HG02763 (cell line): Measurements from ENCODE around the gene ZNF124.
"Not testable (repeated sequence)": the region's sequence is repeated elsewhere in the genome, so short reads cannot be mapped to it uniquely, and the experiment has no call there.

ENCODE experiments used
- ATAC-seq: cut with Tn5 transposase; IDR thresholded peaks from one replicate; pipeline ENCODE4 v1.9.1; 2021; ENCODE audit warnings: mild to moderate bottlenecking, moderate library complexity; ENCODE audit not compliant: unreplicated experiment

ZNF124 gene

GRCh38 chr1:247171875-247172563, at the start of gene ZNF124:
Gene ZNF124 (minus strand): TSS chr1:247172020. CDS start chr1:247171877, 143 bp downstream.
- peak; percentile 98 for ATAC-seq

- ATAC-seq: not testable (repeated sequence)
Observed at GRCh38 chr1:247220280-247220679, 48.5 kb upstream of the ZNF124 start.

DNA sequence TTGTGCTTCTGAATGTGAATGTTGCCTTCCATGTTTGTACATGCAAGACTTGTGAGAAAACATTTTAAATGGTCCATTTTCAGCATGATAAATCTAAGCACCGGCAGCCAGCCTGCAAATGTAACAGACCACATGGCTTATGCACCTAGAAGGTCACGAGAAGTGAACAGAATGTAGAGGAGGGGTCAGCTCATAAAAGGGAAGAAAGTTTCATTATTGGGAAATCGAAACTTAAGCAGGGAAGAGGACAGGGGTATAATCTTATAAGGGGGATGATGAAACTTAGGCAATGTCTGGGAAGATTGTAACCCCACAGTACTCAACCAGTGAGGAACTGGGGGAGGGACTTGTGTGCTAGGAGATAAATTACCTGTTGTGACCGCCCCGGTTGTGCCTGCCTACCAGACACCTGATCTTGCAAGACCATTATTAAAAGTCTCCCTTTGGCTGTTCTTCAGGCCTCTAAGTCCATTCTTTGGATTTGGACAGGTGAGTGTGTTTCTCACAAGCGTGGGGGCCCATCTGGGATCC, 46.4 kb upstream of the ZNF124 start:
- no peak for ATAC-seq

- no peak for ATAC-seq
Observed at GRCh38 chr1:247216261-247216660, 44.4 kb upstream of the ZNF124 start.

DNA sequence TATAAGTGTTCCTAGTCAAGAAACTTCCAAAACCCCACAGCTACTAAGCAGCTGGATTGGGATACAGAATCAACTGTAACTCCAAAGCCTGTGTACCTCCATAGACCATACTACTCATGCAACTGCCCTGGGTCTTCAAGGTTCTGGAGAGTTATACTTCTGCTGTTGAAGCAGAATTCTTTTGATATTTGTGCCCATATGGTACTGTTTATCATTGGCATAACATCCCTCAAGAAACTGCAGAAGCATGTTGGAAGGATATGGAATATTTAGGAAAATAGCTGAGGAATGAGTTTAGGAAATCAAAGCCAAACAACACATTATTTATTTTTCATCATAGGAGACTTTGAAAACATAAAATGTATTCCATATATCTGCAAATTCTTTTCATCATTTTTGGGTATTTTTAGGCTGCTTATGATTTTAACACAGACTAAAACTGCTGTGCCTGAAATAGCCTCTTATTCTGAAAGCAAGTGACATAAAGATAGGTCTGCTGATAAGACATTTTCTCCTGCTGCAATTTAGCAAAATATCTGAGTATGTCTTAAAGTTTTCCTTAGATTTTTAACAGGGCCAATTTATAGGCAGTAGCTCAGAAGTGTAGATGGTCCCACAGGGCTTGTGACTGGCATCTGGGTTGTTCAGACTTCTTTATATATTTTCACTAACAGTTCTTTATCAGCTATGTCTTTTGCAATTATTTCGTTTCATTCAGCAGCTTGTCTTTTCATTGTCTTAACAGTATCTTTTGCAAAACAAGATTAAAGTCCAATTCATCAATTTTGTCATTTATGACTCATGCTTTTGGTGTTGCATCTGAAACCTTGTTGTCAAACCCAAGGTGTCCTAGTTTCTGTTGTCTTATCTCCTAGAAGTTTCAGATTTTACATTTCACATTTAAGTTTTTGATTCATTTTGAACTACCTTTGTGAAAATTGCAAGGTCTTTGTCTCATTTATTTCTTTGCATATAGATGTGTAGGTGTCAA, 41.1 kb upstream of the ZNF124 start:
- no peak for ATAC-seq

GRCh38 chr1:247212012-247212411, 40.2 kb upstream of the ZNF124 start:
- peak; percentile 55 for ATAC-seq

DNA sequence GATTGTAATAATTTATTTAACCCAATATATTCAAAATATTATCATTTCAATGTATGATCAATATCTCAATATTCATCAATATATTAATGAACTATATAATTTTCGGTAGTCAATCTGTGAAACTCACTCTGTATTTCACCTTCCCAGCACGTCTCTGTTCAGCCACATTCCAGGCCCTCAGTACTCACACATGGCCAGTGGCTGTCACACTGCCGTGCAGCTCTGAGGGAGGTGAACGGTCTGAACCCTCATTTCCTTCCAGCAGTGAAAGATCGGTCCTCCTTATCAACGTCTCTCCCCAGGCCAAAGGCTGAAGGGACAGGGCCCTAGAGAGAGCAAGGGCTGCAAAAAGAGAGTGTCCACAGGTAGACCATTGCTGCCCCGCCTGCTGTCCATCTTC, 39.5 kb upstream of the ZNF124 start:
- ATAC-seq: no peak

DNA sequence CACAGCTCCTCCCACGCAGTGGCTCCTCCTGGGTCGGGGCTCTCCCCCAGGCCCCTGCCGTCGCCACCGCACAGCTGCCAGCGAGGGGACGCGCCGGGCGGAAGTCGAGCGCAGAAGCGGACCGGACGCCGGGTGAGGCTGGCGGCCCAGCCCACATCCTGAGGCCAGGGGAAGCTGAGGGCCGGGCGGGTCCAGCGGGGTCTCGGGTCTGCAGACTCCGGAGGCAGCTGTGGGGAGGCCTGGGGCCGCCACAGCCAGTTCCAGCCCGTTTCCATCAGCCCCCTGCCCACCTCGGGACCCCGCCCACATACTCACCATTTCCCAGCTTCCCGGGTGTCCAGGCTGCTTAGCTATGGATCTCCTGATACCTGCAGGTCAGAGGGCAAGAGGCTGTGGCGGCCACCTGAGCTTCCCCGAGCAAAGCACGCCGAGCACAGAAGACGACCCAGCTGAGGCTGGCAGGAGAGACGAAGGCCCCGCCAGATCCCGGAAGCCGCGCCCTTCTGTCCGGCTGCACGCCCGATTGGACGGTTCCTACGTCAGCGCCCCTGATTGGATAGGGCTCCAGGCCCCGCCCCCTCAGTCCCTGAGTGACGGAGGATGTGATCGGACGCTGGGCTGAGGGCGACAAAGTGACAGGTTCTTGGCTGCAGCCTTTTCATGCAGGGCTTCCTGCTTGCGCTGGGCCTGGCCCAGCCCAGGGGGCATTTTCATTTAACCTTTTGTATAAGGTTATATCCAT, 38.7 kb upstream of the ZNF124 start:
- peak; percentile 92 for ATAC-seq

DNA sequence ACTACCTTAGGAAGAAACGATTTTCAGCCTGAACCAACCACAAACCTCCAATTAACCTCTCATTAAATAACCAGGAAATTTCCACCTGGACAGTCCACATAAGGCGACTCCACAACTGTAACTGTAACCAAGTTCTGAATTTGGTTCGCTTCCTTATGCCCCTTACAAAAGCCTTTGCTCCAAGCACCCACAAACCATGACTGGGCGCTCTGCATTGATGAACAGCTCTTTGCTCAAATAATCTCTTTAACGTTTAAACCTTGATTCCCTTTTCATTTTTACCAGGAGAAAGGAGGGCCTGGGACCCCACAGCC, 38.2 kb upstream of the ZNF124 start:
- ATAC-seq: peak; percentile 0

- ATAC-seq: no peak
Observed at GRCh38 chr1:247209396-247209795, 37.6 kb upstream of the ZNF124 start.

GRCh38 chr1:247204177-247204647, 32.4 kb upstream of the ZNF124 start:
- no peak for ATAC-seq

DNA sequence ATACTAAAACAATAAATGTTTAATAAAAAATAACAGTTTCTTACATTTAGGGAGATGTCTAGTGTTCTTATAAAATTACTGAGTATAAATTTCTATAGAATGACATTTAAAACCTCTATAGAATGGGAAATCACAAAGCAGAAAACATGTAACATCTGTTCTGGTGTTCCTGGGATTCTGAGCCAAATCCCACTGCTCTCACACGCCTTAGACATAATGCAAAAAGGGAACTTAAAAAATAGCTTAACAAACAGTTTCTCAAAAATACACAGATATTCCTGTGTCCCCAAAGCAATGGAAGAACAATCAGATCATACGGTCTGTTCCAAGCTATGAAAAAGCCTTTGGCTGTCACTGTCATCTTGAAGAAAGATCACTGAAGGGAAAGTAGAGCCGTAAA, 27.0 kb upstream of the ZNF124 start:
- no peak for ATAC-seq

- ATAC-seq: no peak
Observed at GRCh38 chr1:247193958-247194357, 22.1 kb upstream of the ZNF124 start.

DNA sequence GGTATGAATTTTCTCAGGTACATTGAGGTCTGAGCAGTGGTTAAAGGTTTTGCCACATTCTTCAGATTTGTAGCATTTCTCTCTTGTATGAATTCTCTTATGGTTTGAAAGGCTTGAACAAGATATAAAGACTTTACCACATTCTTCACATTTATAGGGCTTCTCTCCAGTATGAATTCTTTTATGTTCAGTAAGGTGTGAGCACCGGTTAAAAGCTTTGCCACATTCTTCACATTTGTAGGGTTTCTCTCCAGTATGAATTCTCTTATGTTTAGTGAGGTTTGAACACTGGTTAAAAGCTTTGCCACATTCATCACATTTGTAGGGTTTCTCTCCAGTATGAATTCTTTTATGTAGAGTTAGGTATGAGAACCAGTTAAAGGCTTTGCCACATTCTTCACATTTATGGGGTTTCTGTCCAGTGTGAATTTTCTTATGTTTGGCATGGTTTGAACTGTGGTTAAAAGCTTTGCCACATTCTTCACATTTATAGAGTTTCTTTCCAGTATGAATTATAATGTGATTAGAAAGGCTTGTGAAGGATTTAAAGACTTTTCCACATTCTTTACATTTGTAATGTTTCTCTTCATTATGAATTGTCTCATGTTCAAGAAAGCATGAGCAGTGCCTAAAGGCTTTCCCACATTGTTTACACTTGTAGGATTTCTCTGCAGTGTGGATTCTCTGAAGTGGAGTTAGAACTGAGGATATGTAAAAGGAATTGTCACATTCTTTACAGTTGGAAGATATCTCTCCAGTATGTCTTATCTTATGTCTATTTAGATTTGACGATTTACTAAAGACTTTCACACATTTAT, 18.4 kb upstream of the ZNF124 start:
- no peak for ATAC-seq

- ATAC-seq: no peak
Observed at GRCh38 chr1:247185667-247186066, 13.8 kb upstream of the ZNF124 start.

GRCh38 chr1:247184254-247184653, 12.4 kb upstream of the ZNF124 start:
- no peak for ATAC-seq

GRCh38 chr1:247182994-247183393, 11.2 kb upstream of the ZNF124 start:
- ATAC-seq: no peak

- no peak for ATAC-seq
Observed at GRCh38 chr1:247180581-247180980, 8.8 kb upstream of the ZNF124 start.

DNA sequence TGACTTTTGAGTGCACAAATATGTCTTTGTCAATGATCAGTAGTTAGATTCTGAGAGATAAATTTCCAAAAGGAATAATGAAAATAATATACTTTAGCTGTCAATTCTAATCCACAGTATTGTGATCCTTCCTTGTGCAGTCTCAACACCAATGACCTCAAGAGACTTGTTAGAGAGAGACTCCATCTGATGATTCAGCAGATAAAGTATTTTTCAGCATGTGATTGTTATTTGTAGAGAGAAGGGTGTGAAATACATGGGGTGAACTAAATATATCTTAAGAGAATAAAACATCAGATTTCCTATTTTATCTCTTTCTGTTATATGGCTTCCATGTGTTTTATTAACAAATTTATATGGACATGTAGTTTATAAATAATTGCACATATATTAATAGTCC, 5.9 kb upstream of the ZNF124 start:
- no peak for ATAC-seq

DNA sequence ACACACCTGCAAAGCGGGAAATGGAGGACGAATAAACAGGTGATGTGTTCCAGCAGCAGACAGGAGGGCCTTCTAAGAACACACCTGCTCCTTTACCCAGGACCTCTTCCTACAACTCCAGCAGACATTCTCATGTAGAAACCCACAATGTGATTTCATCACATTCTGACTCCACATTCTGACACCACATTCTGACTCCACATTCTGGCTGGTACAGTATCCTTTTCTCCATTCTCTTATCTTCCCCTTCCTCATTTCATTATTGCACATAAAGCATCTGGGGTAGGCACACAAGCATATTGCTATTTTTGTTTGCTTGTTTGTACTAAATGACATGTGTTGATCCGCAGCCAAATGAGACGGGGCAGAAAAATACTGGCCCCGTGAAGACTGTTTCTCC, 3.6 kb upstream of the ZNF124 start:
- ATAC-seq: no peak
